GM23338 (cell line): ENCODE data around the gene KCNJ6.

Source experiments
- CREB1 ChIP-seq: fragments of 250-450 bp; sonication (Bioruptor Pico); IDR thresholded peaks from 2 replicates; pipeline ENCODE4 v1.5.0; 2020; ENCODE audit warnings: low read depth, mild to moderate bottlenecking, moderate library complexity
- CTCF ChIP-seq, 2 experiments: fragments of 200-600 bp in 1 of 2; sonication (generic) in 1 of 2; conservative IDR thresholded peaks; 2 replicates each; pipeline versions ENCODE4 v1.5.1 to v1.6.1; 2016 to 2017; ENCODE audit warnings: antibody characterized with exemption in 2 of 2, low read depth in 2 of 2, mild to moderate bottlenecking in 2 of 2, moderate library complexity in 1 of 2
- ETS1 ChIP-seq: IDR thresholded peaks from 2 replicates; pipeline ENCODE4 v1.6.1; 2016; ENCODE audit warnings: antibody characterized with exemption
- EZH2 ChIP-seq: fragments of 200-600 bp; sonication (generic); IDR thresholded peaks from one replicate; pipeline ENCODE4 v1.8.0; 2017; ENCODE audit warnings: antibody characterized with exemption, mild to moderate bottlenecking, low read depth; ENCODE audit not compliant: unreplicated experiment
- EZH2phosphoT487 ChIP-seq: fragments of 200-600 bp; sonication (generic); IDR thresholded peaks from one replicate; pipeline ENCODE4 v1.8.1; 2018; ENCODE audit warnings: antibody characterized with exemption; ENCODE audit not compliant: unreplicated experiment
- JUNB ChIP-seq: IDR thresholded peaks from one replicate; pipeline ENCODE4 v1.6.1; 2016; ENCODE audit warnings: antibody characterized with exemption; ENCODE audit not compliant: unreplicated experiment
- NANOG ChIP-seq: IDR thresholded peaks from 2 replicates; pipeline ENCODE4 v1.6.1; 2016; ENCODE audit warnings: antibody characterized with exemption, borderline replicate concordance
- POLR2AphosphoS5 ChIP-seq: IDR thresholded peaks from 2 replicates; pipeline ENCODE4 v1.6.1; 2016; ENCODE audit warnings: antibody characterized with exemption, low read depth
- REST ChIP-seq: IDR thresholded peaks from one replicate; pipeline ENCODE4 v1.6.1; 2018; ENCODE audit warnings: antibody characterized with exemption; ENCODE audit not compliant: unreplicated experiment
- STAT1 ChIP-seq: IDR thresholded peaks from one replicate; pipeline ENCODE4 v1.6.1; 2016; ENCODE audit warnings: antibody characterized with exemption; ENCODE audit not compliant: unreplicated experiment
- ZNF114 ChIP-seq: fragments of 250-450 bp; sonication (Bioruptor Pico); IDR thresholded peaks from 2 replicates; pipeline ENCODE4 v1.5.0; 2020; ENCODE audit warnings: mild to moderate bottlenecking, moderate library complexity
- ZNF331 ChIP-seq: fragments of 250-450 bp; sonication (Bioruptor Pico); IDR thresholded peaks from 2 replicates; pipeline ENCODE4 v1.5.0; 2020; ENCODE audit warnings: low read depth, mild to moderate bottlenecking, moderate library complexity
- ZNF462 ChIP-seq: fragments of 250-450 bp; sonication (Bioruptor Pico); IDR thresholded peaks from 2 replicates; pipeline ENCODE4 v1.5.0; 2020; ENCODE audit warnings: mild to moderate bottlenecking, moderate library complexity

- TF ChIP-seq CTCF (conservative IDR thresholded peaks at IDR 0.05; ENCODE audit: low read depth in 2 of 2) (no peak), EZH2 (no peak), POLR2AphosphoS5 (no peak), STAT1 (no peak), REST (no peak), NANOG (no peak), JUNB (no peak), EZH2phosphoT487 (no peak), ETS1 (no peak), CREB1 (no peak), ZNF114 (CRISPR knock-in tag) (no peak), ZNF331 (no peak), ZNF462 (CRISPR knock-in tag) (no peak)
These were observed 61.0 kb downstream of the KCNJ6 start for GRCh38 chr21:37855271-37855646.
